Loucy (cell line): ENCODE data around the gene RNASE11.

Source experiments
- EZH2phosphoT487 ChIP-seq: fragments of 200-600 bp; IDR thresholded peaks from 2 replicates; pipeline ENCODE4 v1.6.1; 2018; ENCODE audit warnings: antibody characterized with exemption, mild to moderate bottlenecking, moderate library complexity, borderline replicate concordance
- TF ChIP-seq, protein P1 (sequence below): fragments of 200-600 bp; sonication (generic); conservative IDR thresholded peaks from 2 replicates; pipeline ENCODE4 v1.5.1; 2014; ENCODE audit warnings: mild to moderate bottlenecking, antibody characterized with exemption, low read length

DNA sequence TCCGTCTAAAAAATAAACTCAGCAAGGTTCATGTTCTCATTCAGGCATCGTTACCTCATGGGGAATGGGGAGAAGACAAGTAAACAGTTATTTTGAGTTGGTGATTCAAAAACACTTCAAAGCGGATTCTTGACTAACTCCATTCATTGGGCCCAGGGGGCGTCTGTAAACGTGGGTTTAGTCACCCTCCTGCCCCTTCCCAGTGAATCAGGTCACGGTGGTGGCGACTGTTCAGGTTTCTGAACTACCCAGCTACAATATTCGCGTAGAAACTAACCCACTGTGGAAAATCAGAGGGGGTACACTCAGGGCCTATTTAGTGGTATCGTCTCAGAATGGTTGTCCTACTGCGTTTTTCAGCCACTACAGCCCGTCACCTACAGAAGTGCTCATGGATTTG, 38.5 kb upstream of the RNASE11 start:
- TF ChIP-seq, protein P1, sequence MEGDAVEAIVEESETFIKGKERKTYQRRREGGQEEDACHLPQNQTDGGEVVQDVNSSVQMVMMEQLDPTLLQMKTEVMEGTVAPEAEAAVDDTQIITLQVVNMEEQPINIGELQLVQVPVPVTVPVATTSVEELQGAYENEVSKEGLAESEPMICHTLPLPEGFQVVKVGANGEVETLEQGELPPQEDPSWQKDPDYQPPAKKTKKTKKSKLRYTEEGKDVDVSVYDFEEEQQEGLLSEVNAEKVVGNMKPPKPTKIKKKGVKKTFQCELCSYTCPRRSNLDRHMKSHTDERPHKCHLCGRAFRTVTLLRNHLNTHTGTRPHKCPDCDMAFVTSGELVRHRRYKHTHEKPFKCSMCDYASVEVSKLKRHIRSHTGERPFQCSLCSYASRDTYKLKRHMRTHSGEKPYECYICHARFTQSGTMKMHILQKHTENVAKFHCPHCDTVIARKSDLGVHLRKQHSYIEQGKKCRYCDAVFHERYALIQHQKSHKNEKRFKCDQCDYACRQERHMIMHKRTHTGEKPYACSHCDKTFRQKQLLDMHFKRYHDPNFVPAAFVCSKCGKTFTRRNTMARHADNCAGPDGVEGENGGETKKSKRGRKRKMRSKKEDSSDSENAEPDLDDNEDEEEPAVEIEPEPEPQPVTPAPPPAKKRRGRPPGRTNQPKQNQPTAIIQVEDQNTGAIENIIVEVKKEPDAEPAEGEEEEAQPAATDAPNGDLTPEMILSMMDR: no peak
- TF ChIP-seq EZH2phosphoT487: no peak
